Tibial nerve (tissue), 4 donors: Measurements from ENCODE around the gene CPA4.

Source experiments
- CTCF ChIP-seq, 5 experiments: fragments of 200-600 bp in 3 of 5; fragments of 450-650 bp in 2 of 5; sonication (generic) in 3 of 5; IDR thresholded peaks; one replicate each; pipeline ENCODE4 v1.5.1; 2016 to 2019; ENCODE audit warnings: antibody characterized with exemption in 5 of 5, mild to moderate bottlenecking in 3 of 5, moderate library complexity in 2 of 5
- EP300 ChIP-seq, 2 donors: sonication (generic); formaldehyde crosslinking; IDR thresholded peaks; one replicate each; pipeline ENCODE4 v1.6.1; 2017; ENCODE audit warnings: antibody characterized with exemption in 2 of 2, mild to moderate bottlenecking in 1 of 2
- POLR2A ChIP-seq, 2 donors: fragments of 450-650 bp; IDR thresholded peaks; one replicate each; pipeline ENCODE4 v1.6.1; 2017; ENCODE audit warnings: antibody characterized with exemption in 2 of 2, mild to moderate bottlenecking in 2 of 2, moderate library complexity in 2 of 2

DNA sequence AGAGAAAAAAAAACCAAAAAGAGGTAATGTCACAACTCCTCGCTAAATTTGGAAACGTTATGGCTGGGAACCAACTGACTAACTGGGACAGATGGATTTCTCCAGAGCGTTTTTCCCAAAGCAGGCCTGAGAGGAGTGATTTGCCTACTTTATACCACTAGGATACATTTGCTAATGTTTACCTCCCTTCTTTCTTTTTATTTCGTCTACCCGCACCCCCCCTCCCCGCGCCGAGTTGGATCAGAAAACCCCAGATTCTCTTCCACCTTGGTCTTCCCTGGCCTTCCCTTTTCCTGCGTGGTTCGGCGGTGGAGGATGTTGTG lies 19.1 kb upstream of the CPA4 start:
- TF ChIP-seq CTCF (IDR thresholded peaks at IDR 0.05), result no peak
- no peak for TF ChIP-seq POLR2A (IDR thresholded peaks at IDR 0.05)
- peak in 1 of 2 donors; percentile 49 for TF ChIP-seq EP300 (IDR thresholded peaks at IDR 0.05)
